Fibroblast of villous mesenchyme (primary cell): ENCODE data around the gene SYT1. TPM values are rescaled to one million over a fixed set of nuclear protein-coding genes. Genes with fewer than 3 reads are reported as not detected.

ENCODE experiments used
- DNase-seq: peaks from one replicate; pipeline ENCODE4 v3.0.0-alpha.2; 2010; ENCODE audit warnings: low read depth
- H3K4me3 ChIP-seq: 2 replicates; pipeline ENCODE4 v1.5.1; 2011; ENCODE audit warnings: low read depth, mild to moderate bottlenecking, low read length
- total RNA-seq: library from RNA; depleted of rRNA; stranded (reverse); fragments of >200 nt; gene quantifications from 2 replicates; pipeline ENCODE4 v1.2.3, GENCODE V29; 2012
- TF ChIP-seq, protein P1 (sequence below): IDR thresholded peaks from 2 replicates; pipeline ENCODE4 v1.5.1; 2012; ENCODE audit warnings: low read depth, mild to moderate bottlenecking, low read length; ENCODE audit not compliant: insufficient read depth

The SYT1 gene
- total RNA-seq, 1 donor = 3.9 TPM

DNA sequence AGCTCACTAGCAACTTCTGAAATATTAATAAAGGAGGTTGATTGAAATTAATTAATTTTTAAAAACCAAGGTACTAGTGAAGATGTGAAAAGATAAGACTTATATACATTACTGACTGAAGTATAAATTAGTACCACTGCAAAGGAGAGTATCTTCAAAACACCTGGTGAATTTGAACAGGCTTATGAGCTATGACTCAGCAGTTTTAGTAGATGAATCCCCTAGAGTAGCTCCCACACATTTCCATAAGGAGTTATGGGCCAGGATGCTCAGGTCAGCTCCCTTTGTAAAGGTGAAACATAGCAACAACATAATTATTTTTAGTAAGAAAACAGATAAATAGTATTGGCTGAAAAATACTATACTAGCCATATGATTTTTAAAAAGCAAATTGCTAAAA is 218.6 kb downstream of the SYT1 start:
- DNase-seq = no peak
- no peak overlapping the region for H3K4me3 ChIP-seq
- TF ChIP-seq, protein P1, sequence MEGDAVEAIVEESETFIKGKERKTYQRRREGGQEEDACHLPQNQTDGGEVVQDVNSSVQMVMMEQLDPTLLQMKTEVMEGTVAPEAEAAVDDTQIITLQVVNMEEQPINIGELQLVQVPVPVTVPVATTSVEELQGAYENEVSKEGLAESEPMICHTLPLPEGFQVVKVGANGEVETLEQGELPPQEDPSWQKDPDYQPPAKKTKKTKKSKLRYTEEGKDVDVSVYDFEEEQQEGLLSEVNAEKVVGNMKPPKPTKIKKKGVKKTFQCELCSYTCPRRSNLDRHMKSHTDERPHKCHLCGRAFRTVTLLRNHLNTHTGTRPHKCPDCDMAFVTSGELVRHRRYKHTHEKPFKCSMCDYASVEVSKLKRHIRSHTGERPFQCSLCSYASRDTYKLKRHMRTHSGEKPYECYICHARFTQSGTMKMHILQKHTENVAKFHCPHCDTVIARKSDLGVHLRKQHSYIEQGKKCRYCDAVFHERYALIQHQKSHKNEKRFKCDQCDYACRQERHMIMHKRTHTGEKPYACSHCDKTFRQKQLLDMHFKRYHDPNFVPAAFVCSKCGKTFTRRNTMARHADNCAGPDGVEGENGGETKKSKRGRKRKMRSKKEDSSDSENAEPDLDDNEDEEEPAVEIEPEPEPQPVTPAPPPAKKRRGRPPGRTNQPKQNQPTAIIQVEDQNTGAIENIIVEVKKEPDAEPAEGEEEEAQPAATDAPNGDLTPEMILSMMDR = no peak

DNA sequence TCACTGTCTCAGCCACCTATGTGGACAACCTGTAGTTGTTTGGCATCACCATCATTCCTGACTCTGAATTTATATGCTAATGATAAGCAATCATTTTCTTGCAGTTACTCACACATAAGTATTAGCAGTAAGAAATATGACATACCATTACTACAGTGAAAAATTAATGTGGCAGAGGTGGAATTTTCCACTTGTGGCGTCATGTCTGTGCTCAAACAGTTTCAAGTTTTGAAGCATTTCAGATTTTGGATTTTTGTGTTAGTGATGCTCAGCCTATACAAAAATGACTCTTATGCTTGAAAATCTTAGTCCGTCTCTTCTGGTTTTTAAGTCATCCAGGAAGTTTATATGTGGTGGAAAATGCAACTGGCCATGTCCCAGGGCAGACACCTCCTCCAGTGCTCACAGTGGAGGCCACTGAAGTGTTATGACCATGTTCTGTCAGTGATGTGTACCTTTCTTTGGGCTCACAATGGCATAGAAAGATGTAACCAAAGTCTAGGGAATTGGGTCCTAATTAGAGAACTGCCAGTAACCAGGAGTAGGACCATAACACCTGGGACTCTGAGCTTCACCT is 220.6 kb downstream of the SYT1 start:
- TF ChIP-seq, protein P1 = no peak
- DNase-seq = no peak
- no peak overlapping the region for H3K4me3 ChIP-seq

GRCh38 chr12:79086541-79087296 is 222.1 kb downstream of the SYT1 start:
- TF ChIP-seq, protein P1 = no peak
- no peak for DNase-seq
- no peak overlapping the region for H3K4me3 ChIP-seq

DNA sequence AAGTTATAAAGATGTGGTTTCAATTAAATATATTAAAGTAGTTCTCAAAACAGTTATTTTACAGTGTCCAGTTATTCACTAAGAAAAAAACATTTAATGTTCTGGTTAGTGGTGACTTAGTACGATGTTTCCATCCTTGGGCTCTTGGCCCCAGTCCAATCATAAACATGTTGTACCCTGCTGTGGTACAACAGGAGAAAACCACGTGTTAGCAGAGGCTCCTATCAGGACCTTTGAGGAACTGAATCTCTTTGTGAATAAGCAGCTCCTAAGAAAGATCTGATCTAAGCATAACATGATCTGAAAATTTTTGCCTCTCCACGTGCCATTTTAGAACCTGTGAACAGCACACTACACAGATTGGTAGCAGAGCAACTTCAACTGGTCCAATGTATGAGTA is 234.0 kb downstream of the SYT1 start:
- no peak overlapping the region for H3K4me3 ChIP-seq
- no peak for DNase-seq
- TF ChIP-seq, protein P1 = no peak

DNA sequence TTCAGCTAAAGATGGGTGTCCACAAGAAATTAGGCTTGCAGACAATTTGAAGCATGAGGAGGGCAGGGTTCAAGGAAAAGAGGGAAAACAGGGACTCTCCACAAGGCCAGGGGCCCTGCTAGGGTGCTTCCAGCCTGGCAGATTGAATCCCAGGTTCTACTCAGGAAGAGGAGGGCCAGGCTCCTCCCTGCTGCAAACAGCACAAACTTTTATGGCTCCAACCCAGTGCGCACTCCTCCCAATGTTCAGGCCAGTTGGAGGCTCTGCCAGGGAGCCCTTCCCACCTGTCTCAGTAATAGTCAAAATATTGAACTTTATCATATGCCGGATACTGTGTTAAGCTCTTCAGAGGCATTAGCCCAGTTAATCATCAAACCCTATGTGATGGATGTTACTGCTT is 244.4 kb downstream of the SYT1 start:
- no peak for DNase-seq
- TF ChIP-seq, protein P1 = no peak
- H3K4me3 ChIP-seq = no peak overlapping the region

GRCh38 chr12:79114896-79115295 is 250.3 kb downstream of the SYT1 start:
- TF ChIP-seq, protein P1 = no peak
- H3K4me3 ChIP-seq = no peak overlapping the region
- no peak for DNase-seq

- no peak for DNase-seq
- TF ChIP-seq, protein P1 = no peak
- H3K4me3 ChIP-seq = no peak overlapping the region
These were observed 251.2 kb downstream of the SYT1 start for GRCh38 chr12:79115743-79116142.
